ENCODE results near the gene CENPA.
"Not testable (repeated sequence)": the region's sequence is repeated elsewhere in the genome, so short reads cannot be mapped to it uniquely, and the experiment has no call there.

Gene CENPA

DNA sequence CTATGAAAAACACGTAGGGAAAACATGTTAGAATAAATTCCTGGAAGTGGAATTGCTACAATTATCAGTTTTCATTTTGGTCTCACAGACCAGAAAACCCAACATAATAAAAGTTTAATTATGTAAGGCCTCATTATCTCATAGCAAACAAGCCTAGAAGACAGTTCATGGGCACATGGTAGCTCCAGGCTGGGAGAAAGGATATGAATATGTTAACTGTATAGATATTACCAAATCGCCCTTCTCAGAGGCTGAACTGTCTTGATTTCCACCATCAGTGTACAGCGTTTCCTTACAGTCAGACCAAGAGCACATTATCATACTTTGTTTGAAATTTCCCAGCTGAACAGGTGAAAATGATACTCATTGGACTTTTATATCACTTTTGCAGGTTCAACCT lies 38.9 kb upstream of the CENPA start:
- Histone ChIP-seq H3K36me3 (ENCODE audit: control insufficient read depth in 2 of 2, insufficient read depth in 2 of 2, low read length in 2 of 2) (no peaks in the 10 kb centered on the region), H3K4me1 (ENCODE audit: control insufficient read depth, insufficient read depth, low read length) (no peaks in the 10 kb centered on the region), H3K27ac (ENCODE audit: low read length) (no peak overlapping the region), H3K4me3 (ENCODE audit: low read length in 2 of 2) (no peak overlapping the region), H3K27me3 (ENCODE audit: control insufficient read depth in 1 of 2, insufficient read depth in 2 of 2, low read length in 2 of 2) (no peaks in the 10 kb centered on the region), H3K9me3 (ENCODE audit: control insufficient read depth in 2 of 2, low read length in 2 of 2) (no peaks in the 10 kb centered on the region), H3K9ac (ENCODE audit: low read length in 2 of 2) (no peak overlapping the region)

DNA sequence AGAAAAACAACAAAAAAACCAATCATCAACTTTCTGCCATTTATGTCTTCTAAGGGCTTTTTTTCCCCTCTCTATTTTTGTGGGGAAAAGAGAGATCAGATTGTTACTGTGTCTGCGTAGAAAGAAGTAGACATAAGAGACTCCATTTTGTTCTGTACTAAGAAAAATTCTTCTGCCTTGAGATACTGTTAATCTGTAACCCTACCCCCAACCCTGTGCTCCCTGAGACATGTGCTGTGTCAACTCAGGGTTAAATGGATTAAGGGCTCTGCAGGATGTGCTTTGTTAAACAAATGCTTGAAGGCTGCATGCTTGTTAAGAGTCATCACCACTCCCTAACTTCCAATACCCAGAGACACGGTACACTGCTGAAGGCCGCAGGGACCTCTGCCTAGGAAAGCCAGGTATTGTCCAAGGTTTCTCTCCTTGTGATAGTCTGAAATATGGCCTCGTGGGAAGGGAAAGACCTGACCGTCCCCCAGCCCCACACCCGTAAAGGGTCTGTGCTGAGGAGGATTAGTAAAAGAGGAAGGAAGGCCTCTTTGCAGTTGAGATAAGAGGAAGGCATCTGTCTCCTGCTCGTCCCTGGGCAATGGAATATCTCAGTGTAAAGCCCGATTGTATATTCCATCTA lies 36.0 kb upstream of the CENPA start:
- not testable (repeated sequence) for H3K9ac ChIP-seq (ENCODE audit: low read length in 2 of 2); H3K4me1 ChIP-seq (ENCODE audit: control insufficient read depth, insufficient read depth, low read length); H3K4me3 ChIP-seq (ENCODE audit: low read length in 2 of 2); H3K36me3 ChIP-seq (ENCODE audit: control insufficient read depth in 2 of 2, insufficient read depth in 2 of 2, low read length in 2 of 2); H3K27me3 ChIP-seq (ENCODE audit: control insufficient read depth in 1 of 2, insufficient read depth in 2 of 2, low read length in 2 of 2); H3K27ac ChIP-seq (ENCODE audit: low read length); H3K9me3 ChIP-seq (ENCODE audit: control insufficient read depth in 2 of 2, low read length in 2 of 2)

DNA sequence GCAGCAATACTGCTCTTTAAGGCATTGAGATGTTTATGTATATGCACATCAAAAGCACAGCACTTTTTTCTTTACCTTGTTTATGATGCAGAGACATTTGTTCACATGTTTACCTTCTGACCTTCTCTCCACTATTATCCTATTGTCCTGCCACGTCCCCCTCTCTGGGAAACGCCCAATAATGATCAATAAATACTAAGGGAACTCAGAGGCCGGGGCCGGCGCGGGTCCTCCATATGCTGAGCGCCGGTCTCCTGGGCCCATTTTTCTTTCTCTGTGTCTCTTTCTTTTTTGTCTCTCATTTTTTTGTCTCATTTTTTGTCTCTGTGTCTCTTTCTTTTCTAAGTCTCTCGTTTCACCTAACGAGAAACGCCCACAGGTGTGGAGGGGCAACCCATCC lies 35.4 kb upstream of the CENPA start:
- H3K9me3 ChIP-seq (ENCODE audit: control insufficient read depth in 2 of 2, low read length in 2 of 2); H3K4me3 ChIP-seq (ENCODE audit: low read length in 2 of 2); H3K27ac ChIP-seq (ENCODE audit: low read length); H3K4me1 ChIP-seq (ENCODE audit: control insufficient read depth, insufficient read depth, low read length); H3K27me3 ChIP-seq (ENCODE audit: control insufficient read depth in 1 of 2, insufficient read depth in 2 of 2, low read length in 2 of 2); H3K36me3 ChIP-seq (ENCODE audit: control insufficient read depth in 2 of 2, insufficient read depth in 2 of 2, low read length in 2 of 2); H3K9ac ChIP-seq (ENCODE audit: low read length in 2 of 2): not testable (repeated sequence)

DNA sequence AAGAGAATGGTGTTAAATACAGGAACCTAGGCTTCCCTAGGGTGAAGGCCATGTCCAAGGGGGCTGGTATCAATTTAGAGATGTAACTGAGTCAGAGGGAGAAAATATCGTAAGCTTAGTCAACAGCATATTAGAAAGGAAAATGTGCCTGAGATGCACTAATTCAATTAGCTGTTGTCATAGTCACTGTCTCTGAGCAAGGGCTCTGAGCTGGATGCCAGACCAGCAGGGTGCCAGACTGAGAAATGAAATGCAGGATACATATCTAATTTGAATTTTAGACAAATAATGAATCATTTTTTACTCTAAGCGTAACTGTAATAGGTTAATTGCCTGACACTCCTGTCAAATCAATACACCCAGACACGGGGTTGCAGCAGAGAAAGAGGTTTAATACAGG lies 33.2 kb upstream of the CENPA start:
- no peak overlapping the region for H3K9ac ChIP-seq (ENCODE audit: low read length in 2 of 2)
- no peaks in the 10 kb centered on the region for H3K4me1 ChIP-seq (ENCODE audit: control insufficient read depth, insufficient read depth, low read length)
- no peaks in the 10 kb centered on the region for H3K36me3 ChIP-seq (ENCODE audit: control insufficient read depth in 2 of 2, insufficient read depth in 2 of 2, low read length in 2 of 2)
- H3K27ac ChIP-seq (ENCODE audit: low read length): no peak overlapping the region
- no peak overlapping the region for H3K4me3 ChIP-seq (ENCODE audit: low read length in 2 of 2)
- no peaks in the 10 kb centered on the region for H3K27me3 ChIP-seq (ENCODE audit: control insufficient read depth in 1 of 2, insufficient read depth in 2 of 2, low read length in 2 of 2)
- no peaks in the 10 kb centered on the region for H3K9me3 ChIP-seq (ENCODE audit: control insufficient read depth in 2 of 2, low read length in 2 of 2)

DNA sequence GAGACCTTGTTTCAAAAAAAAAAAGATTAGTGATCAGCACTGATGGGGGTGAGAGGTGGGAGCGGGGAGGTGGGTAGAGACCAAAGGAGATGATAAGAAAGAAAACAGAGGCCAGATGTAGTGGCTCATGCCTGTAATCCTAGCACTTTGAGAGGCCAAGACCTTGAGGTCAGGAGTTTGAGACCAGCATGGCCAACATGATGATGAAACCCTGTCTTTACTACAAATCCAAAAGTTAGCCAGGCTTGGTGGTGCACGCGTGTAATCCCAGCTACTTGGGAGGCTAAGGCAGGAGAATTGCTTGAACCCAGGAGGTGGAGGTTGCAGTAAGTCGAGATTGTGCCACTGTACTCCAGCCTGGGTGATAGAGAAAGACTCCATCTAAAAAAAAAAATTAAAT lies 31.3 kb upstream of the CENPA start:
- no peak overlapping the region for H3K4me3 ChIP-seq (ENCODE audit: low read length in 2 of 2)
- H3K36me3 ChIP-seq (ENCODE audit: control insufficient read depth in 2 of 2, insufficient read depth in 2 of 2, low read length in 2 of 2): no peaks in the 10 kb centered on the region
- peaks cover 4% of the 10 kb centered on the region for H3K4me1 ChIP-seq (ENCODE audit: control insufficient read depth, insufficient read depth, low read length)
- no peak overlapping the region for H3K27ac ChIP-seq (ENCODE audit: low read length)
- H3K9ac ChIP-seq (ENCODE audit: low read length in 2 of 2): no peak overlapping the region
- H3K27me3 ChIP-seq (ENCODE audit: control insufficient read depth in 1 of 2, insufficient read depth in 2 of 2, low read length in 2 of 2): no peaks in the 10 kb centered on the region
- no peaks in the 10 kb centered on the region for H3K9me3 ChIP-seq (ENCODE audit: control insufficient read depth in 2 of 2, low read length in 2 of 2)

DNA sequence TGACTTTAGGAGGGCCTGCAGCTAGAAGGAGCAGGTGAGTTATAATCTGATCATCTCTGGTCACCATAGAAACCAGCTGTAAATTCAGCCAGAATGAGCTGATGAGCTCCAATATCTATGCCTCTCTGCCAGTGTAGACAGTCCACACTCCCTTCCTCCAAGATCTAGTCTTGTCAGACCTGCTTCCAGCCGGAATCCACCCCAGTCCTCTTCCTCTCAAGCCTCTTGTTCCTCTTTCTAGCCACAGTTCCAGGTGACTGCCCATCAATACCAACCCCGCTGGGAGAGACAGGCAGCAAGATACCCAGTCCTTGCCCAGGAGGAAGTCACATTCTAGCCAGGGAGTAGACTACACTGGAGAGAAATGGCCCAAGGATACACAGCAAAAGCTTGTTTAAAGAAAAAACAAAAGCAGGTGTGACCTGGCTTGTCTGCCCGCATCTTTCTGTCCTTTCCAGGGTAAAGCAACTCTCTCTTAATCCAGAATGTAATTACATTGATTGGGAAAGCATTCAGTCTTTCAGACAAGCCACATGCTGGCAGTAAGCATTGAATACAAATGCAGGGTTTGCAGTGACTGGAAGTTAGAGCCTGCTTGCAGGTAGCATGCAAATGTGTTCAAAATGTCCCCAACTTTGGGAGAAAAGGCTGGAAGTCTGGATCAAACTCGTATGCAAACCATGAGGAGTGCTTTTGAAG lies 30.7 kb upstream of the CENPA start:
- Histone ChIP-seq H3K4me3 (ENCODE audit: low read length in 2 of 2) (no peak overlapping the region), H3K9me3 (ENCODE audit: control insufficient read depth in 2 of 2, low read length in 2 of 2) (no peaks in the 10 kb centered on the region), H3K27me3 (ENCODE audit: control insufficient read depth in 1 of 2, insufficient read depth in 2 of 2, low read length in 2 of 2) (no peaks in the 10 kb centered on the region), H3K36me3 (ENCODE audit: control insufficient read depth in 2 of 2, insufficient read depth in 2 of 2, low read length in 2 of 2) (no peaks in the 10 kb centered on the region), H3K4me1 (ENCODE audit: control insufficient read depth, insufficient read depth, low read length) (peaks cover 4% of the 10 kb centered on the region), H3K9ac (ENCODE audit: low read length in 2 of 2) (no peak overlapping the region), H3K27ac (ENCODE audit: low read length) (no peak overlapping the region)

DNA sequence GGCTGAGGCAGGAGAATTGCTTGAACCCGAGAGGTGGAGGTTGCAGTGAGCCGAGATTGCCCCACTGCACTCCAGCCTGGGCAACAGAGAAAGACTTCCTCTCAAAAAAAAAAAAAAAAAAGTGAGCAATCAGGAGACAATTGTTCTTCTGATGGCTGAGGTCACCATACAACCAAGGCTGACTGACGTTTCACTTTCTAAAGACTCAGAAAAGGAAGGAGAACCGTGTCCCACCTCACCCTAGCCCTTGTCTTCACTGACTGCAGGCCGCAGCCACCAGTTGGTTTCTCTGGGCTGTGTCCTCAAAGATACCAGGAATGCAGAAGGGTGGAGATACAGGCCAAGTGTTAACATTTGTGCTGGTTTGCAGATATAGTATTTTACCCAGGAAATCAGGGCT lies 29.5 kb upstream of the CENPA start:
- Histone ChIP-seq H3K36me3 (ENCODE audit: control insufficient read depth in 2 of 2, insufficient read depth in 2 of 2, low read length in 2 of 2) (no peaks in the 10 kb centered on the region), H3K9me3 (ENCODE audit: control insufficient read depth in 2 of 2, low read length in 2 of 2) (no peaks in the 10 kb centered on the region), H3K4me1 (ENCODE audit: control insufficient read depth, insufficient read depth, low read length) (peaks cover 4% of the 10 kb centered on the region), H3K27ac (ENCODE audit: low read length) (no peak overlapping the region), H3K4me3 (ENCODE audit: low read length in 2 of 2) (no peak overlapping the region), H3K9ac (ENCODE audit: low read length in 2 of 2) (no peak overlapping the region), H3K27me3 (ENCODE audit: control insufficient read depth in 1 of 2, insufficient read depth in 2 of 2, low read length in 2 of 2) (no peaks in the 10 kb centered on the region)

DNA sequence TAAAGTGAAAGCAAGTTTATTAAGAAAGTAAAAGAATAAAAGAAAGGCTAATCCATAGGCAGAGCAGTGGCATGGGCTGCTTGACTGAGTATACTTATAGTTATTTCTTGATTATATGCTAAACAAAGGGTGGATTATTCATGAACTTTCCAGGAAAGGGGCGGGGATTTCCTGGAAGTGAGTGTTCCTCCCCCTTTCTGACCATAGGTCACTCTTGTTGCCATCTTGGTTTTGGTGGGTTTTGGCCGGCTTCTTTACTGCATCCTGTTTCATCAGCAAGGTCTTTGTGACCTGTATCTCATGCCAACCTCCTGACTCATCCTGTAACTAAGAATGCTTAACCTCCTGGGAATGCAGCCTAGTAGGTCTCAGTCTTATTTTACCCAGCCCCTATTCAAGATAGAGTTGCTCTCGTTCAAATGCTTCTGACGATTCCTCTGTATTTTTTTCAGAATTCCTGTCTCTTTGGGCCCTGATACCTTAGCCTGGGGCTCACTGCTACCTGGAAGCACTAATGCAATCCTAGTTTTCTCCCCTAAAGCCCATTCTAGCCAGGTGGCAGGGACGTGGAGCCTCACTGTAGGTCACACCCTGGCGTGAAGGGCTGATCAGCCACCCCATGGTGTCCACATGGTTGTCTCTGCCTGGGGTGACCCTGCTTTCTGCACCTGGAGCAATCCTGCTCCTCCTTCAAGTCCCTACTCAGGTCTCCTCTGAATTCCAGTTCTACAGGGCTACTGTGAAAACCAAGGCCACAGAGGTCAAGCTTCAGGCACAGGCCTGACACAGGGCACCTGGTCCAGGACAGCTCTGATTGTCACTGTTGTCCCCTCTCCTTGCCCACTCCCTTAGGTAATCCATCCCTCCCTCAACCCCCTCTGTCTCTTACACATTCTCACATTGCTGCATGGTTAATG lies 27.7 kb upstream of the CENPA start:
- H3K4me1 ChIP-seq (ENCODE audit: control insufficient read depth, insufficient read depth, low read length): peaks cover 4% of the 10 kb centered on the region
- no peaks in the 10 kb centered on the region for H3K9me3 ChIP-seq (ENCODE audit: control insufficient read depth in 2 of 2, low read length in 2 of 2)
- no peaks in the 10 kb centered on the region for H3K36me3 ChIP-seq (ENCODE audit: control insufficient read depth in 2 of 2, insufficient read depth in 2 of 2, low read length in 2 of 2)
- no peak overlapping the region for H3K27ac ChIP-seq (ENCODE audit: low read length)
- no peak overlapping the region for H3K4me3 ChIP-seq (ENCODE audit: low read length in 2 of 2)
- H3K9ac ChIP-seq (ENCODE audit: low read length in 2 of 2): no peak overlapping the region
- H3K27me3 ChIP-seq (ENCODE audit: control insufficient read depth in 1 of 2, insufficient read depth in 2 of 2, low read length in 2 of 2): no peaks in the 10 kb centered on the region

DNA sequence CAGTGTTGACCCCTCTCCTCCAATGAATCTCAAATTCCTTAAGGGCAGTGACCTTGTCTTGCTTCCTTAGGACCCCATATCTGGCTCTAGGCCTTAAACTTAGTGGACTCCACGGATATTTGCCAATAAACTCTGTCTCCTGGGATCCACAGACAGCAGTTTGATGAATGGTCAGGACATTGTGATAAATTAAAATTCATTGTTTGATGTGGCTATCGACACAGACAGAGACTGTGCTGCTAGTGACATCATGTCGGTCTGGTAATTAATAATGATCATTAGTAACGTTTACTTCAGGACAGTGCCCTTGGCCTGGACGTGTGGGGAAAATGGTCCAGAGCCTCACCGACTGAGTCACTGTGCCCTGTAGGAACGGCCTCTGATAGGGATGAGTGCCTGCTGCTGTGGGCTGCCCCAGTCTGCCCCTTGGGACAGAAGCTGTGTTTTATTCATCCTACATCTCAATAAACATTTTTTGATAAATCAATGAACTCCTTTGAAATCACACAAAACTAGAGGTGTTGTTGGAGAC lies 27.0 kb upstream of the CENPA start:
- Histone ChIP-seq H3K4me1 (ENCODE audit: control insufficient read depth, insufficient read depth, low read length) (peaks cover 12% of the 10 kb centered on the region), H3K27me3 (ENCODE audit: control insufficient read depth in 1 of 2, insufficient read depth in 2 of 2, low read length in 2 of 2) (no peaks in the 10 kb centered on the region), H3K36me3 (ENCODE audit: control insufficient read depth in 2 of 2, insufficient read depth in 2 of 2, low read length in 2 of 2) (no peaks in the 10 kb centered on the region), H3K27ac (ENCODE audit: low read length) (no peak overlapping the region), H3K4me3 (ENCODE audit: low read length in 2 of 2) (no peak overlapping the region), H3K9ac (ENCODE audit: low read length in 2 of 2) (no peak overlapping the region), H3K9me3 (ENCODE audit: control insufficient read depth in 2 of 2, low read length in 2 of 2) (no peaks in the 10 kb centered on the region)

DNA sequence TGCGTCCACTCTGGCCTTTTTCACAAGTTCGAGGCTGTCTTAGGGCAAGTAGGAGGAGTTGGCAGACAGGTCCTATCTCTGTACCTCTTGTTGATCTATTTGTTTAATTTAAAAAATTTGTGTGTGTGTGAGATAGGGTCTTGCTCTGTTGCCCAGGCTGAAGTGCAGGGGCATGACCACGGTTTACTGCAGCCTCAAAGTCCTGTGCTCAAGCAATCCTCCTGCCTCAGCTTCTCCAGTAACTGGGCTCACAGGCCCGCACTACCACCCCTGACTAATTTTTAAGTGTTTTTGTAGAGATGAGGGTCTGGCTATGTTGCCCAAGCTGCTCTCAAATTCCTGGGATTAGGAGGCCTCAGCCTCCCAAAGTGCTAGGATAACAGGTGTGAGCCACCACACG lies 26.0 kb upstream of the CENPA start:
- no peak overlapping the region for H3K4me3 ChIP-seq (ENCODE audit: low read length in 2 of 2)
- H3K9me3 ChIP-seq (ENCODE audit: control insufficient read depth in 2 of 2, low read length in 2 of 2): no peaks in the 10 kb centered on the region
- peaks cover 16% of the 10 kb centered on the region for H3K4me1 ChIP-seq (ENCODE audit: control insufficient read depth, insufficient read depth, low read length)
- H3K9ac ChIP-seq (ENCODE audit: low read length in 2 of 2): no peak overlapping the region
- H3K27me3 ChIP-seq (ENCODE audit: control insufficient read depth in 1 of 2, insufficient read depth in 2 of 2, low read length in 2 of 2): no peaks in the 10 kb centered on the region
- H3K36me3 ChIP-seq (ENCODE audit: control insufficient read depth in 2 of 2, insufficient read depth in 2 of 2, low read length in 2 of 2): no peaks in the 10 kb centered on the region
- no peak overlapping the region for H3K27ac ChIP-seq (ENCODE audit: low read length)
